HepG2 (cell line): ENCODE data around the gene YY1. TPM values are rescaled to one million over a fixed set of nuclear protein-coding genes. Genes with fewer than 3 reads are reported as not detected.

ENCODE experiments used
- ATAC-seq: fragments of 200-7000 bp; cut with Tn5 transposase; 3 replicates; pipeline ENCODE4 v1.9.1; 2020; ENCODE audit warnings: mild to moderate bottlenecking, moderate library complexity
- BruUV-seq: library from RNA; stranded (reverse); fragments of 400-500 nt; replicated peaks from 2 replicates; lab custom pipeline; 2021; lab: Mats Ljungman, UMichigan
- CTCF ChIA-PET: fragments of 300-600 bp; formaldehyde crosslinking; extraction: SDS; loops from one replicate; lab custom pipeline; 2021; ENCODE audit warnings: low total read pairs, inconsistent platforms, low intra/inter-chr PET ratio; lab: Yijun Ruan, JAX
- POLR2A ChIA-PET: fragments of 350-600 bp; sonication (Branson Sonifier 250); formaldehyde crosslinking; loops from one replicate; lab custom pipeline; 2020; ENCODE audit warnings: antibody characterized with exemption, inconsistent platforms; lab: Yijun Ruan, JAX
- DNase-seq: peaks from one replicate; pipeline ENCODE4 v3.0.0-alpha.2; 2015; ENCODE audit warnings: low spot score
- FAIRE-seq: peaks from 3 replicates; lab custom pipeline; 2011; peaks lifted over from hg19 to GRCh38; lab: Jason Lieb, UNC
- H2AFZ ChIP-seq: one replicate; pipeline ENCODE4 v1.6.1; 2011; ENCODE audit warnings: low read length, inconsistent platforms
- H3K27ac ChIP-seq: fragments of 300-600 bp; 3 replicates; pipeline ENCODE4 v1.8.0; 2011; ENCODE audit warnings: mixed run types, mild to moderate bottlenecking, mixed read lengths, low read length, inconsistent platforms; ENCODE audit not compliant: insufficient read depth; ENCODE audit errors: extremely low read length
- H3K27me3 ChIP-seq, 2 experiments: fragments of 200-600 bp in 1 of 2; 2 replicates in 1 of 2; 3 replicates in 1 of 2; pipeline versions ENCODE4 v1.6.0 to v1.8.0; 2011; ENCODE audit warnings: low read length in 2 of 2, mild to moderate bottlenecking in 2 of 2, moderate library complexity in 2 of 2, inconsistent platforms in 1 of 2; ENCODE audit not compliant: insufficient read depth in 2 of 2, control insufficient read depth in 1 of 2
- H3K36me3 ChIP-seq, 2 experiments: fragments of 200-600 bp in 1 of 2; replicated peaks in 1 of 2; 2 replicates in 1 of 2; 3 replicates in 1 of 2; pipeline versions ENCODE4 v1.5.1 to v1.8.0; 2011; ENCODE audit warnings: low read length in 2 of 2, inconsistent platforms in 1 of 2; ENCODE audit not compliant: insufficient read depth in 2 of 2, control insufficient read depth in 1 of 2
- H3K4me1 ChIP-seq: 2 replicates; pipeline ENCODE4 v1.5.1; 2012; ENCODE audit warnings: low read length, inconsistent platforms; ENCODE audit not compliant: insufficient read depth
- H3K4me2 ChIP-seq: 2 replicates; pipeline ENCODE4 v1.6.0; 2011; ENCODE audit warnings: low read depth, low read length, inconsistent platforms
- H3K4me3 ChIP-seq, 3 experiments: fragments of 200-600 bp in 1 of 3; sonication (generic), shearing (Covaris generic) in 1 of 3; replicated peaks in 1 of 3; 2 replicates each; pipeline ENCODE4 v1.5.1; 2011 to 2016; ENCODE audit warnings: low read length in 3 of 3, inconsistent platforms in 2 of 3, low read depth in 2 of 3, mild to moderate bottlenecking in 2 of 3, control low read depth in 1 of 3, mixed read lengths in 1 of 3; ENCODE audit not compliant: insufficient read depth in 1 of 3
- H3K79me2 ChIP-seq: one replicate; pipeline ENCODE4 v1.6.1; 2011; ENCODE audit warnings: low read length, inconsistent platforms; ENCODE audit not compliant: insufficient read depth
- H3K9ac ChIP-seq: 2 replicates; pipeline ENCODE4 v1.6.0; 2011; ENCODE audit warnings: mild to moderate bottlenecking, low read depth, low read length, inconsistent platforms; ENCODE audit not compliant: insufficient read depth
- H3K9me3 ChIP-seq: 2 replicates; pipeline ENCODE4 v1.5.1; 2012; ENCODE audit warnings: mild to moderate bottlenecking, low read length
- H4K20me1 ChIP-seq: 2 replicates; pipeline ENCODE4 v1.6.0; 2011; ENCODE audit warnings: inconsistent platforms, mild to moderate bottlenecking, low read length, moderate library complexity; ENCODE audit not compliant: insufficient read depth
- CC2D1A ChIP-seq: sonication (generic); formaldehyde crosslinking; IDR thresholded peaks from 2 replicates; pipeline ENCODE4 v1.8.1; 2023; ENCODE audit warnings: mild to moderate bottlenecking, missing genetic modification reagents
- KDM5B ChIP-seq: sonication (generic); formaldehyde crosslinking; IDR thresholded peaks from 2 replicates; pipeline ENCODE4 v1.4.0; 2020; ENCODE audit warnings: missing genetic modification reagents, mild to moderate bottlenecking, borderline replicate concordance
- PITX1 ChIP-seq: sonication (generic); formaldehyde crosslinking; IDR thresholded peaks from 2 replicates; pipeline ENCODE4 v1.5.1; 2020; ENCODE audit warnings: mild to moderate bottlenecking, missing genetic modification reagents
- RARG ChIP-seq: sonication (generic); formaldehyde crosslinking; IDR thresholded peaks from 2 replicates; pipeline ENCODE4 v1.4.0; 2020; ENCODE audit warnings: low read depth, mild to moderate bottlenecking, missing genetic modification reagents
- RFX5 ChIP-seq: IDR thresholded peaks from 2 replicates; pipeline ENCODE4 v1.6.1; 2011; ENCODE audit warnings: low read depth, low read length, improper control_type of control experiment
- SIN3A ChIP-seq: IDR thresholded peaks from 2 replicates; pipeline ENCODE4 v1.6.1; 2011; ENCODE audit warnings: low read depth, mild to moderate bottlenecking, control low read depth, low read length, borderline replicate concordance
- SUZ12 ChIP-seq: fragments of 150-350 bp; IDR thresholded peaks from 2 replicates; pipeline ENCODE4 v1.6.1; 2014; ENCODE audit warnings: low read depth, low read length
- TEAD2 ChIP-seq: sonication (generic); formaldehyde crosslinking; IDR thresholded peaks from 2 replicates; pipeline ENCODE4 v1.9.0; 2021; ENCODE audit warnings: missing genetic modification reagents
- ZNF24 ChIP-seq: fragments of 450-650 bp; IDR thresholded peaks from 2 replicates; pipeline ENCODE4 v1.6.1; 2017; ENCODE audit warnings: antibody characterized with exemption, mild to moderate bottlenecking
- ZNF496 ChIP-seq: sonication (generic); formaldehyde crosslinking; IDR thresholded peaks from 2 replicates; pipeline ENCODE4 v1.8.1; 2023; ENCODE audit warnings: mild to moderate bottlenecking, moderate library complexity, missing genetic modification reagents; ENCODE audit not compliant: insufficient replicate concordance
- ZNF570 ChIP-seq: sonication (generic); formaldehyde crosslinking; IDR thresholded peaks from 2 replicates; pipeline ENCODE4 v1.4.0; 2020; ENCODE audit warnings: mild to moderate bottlenecking, missing genetic modification reagents, borderline replicate concordance
- WGBS: methylation state at CpG from one replicate; pipeline ENCODE4 v1.1.6; 2017; ENCODE audit warnings: low lambda C conversion rate; 5-methylcytosine and 5-hydroxymethylcytosine counted together
- in situ Hi-C: cut with HindIII; loops from 2 replicates; pipeline ENCODE4 v1.10.0; 2017; ENCODE audit warnings: low pct_unique_long_range_greater_than_20kb; ENCODE audit not compliant: extremely low pct_ligation_motif_present
- intact Hi-C: fragments of 100-400 bp; cut with micrococcal nuclease; formaldehyde crosslinking; loops from one replicate; pipeline ENCODE4 v1.10.0; 2022; ENCODE audit not compliant: unreplicated experiment
- polyA plus RNA-seq, 8 experiments: library from polyadenylated mRNA; depleted of rRNA in 3 of 8; stranded (reverse) in 7 of 8; unstranded in 1 of 8; fragments of >200 nt; fragmentation: Illumina TruSeq in 4 of 8; extraction: Trizol in 4 of 8; gene quantifications; 2 replicates each; pipeline versions ENCODE4 v1.2.1 to v1.2.3, GENCODE V29; 2011 to 2016; ENCODE audit warnings: low read depth in 4 of 8, missing spikeins in 1 of 8, mixed read lengths in 1 of 8; ENCODE audit not compliant: insufficient read depth in 1 of 8
- total RNA-seq, 5 experiments: library from RNA; depleted of rRNA; stranded (reverse); fragments of >200 nt; fragmentation: Illumina TruSeq; extraction: Trizol; gene quantifications; 2 replicates each; pipeline ENCODE4 v1.2.3, GENCODE V29; 2016; ENCODE audit warnings: low read depth in 1 of 5
- TF ChIP-seq, protein P1 (sequence below): fragments of 450-650 bp; IDR thresholded peaks from 2 replicates; pipeline ENCODE4 v1.6.1; 2016
- TF ChIP-seq, protein P2 (sequence below): sonication (generic); formaldehyde crosslinking; IDR thresholded peaks from 2 replicates; pipeline ENCODE4 v1.9.0; 2021; ENCODE audit warnings: missing genetic modification reagents, borderline replicate concordance

The YY1 gene
- total and polyA plus RNA-seq, 2 of the 13 experiments (the other 11 are each of a cell fraction or from before 2014, with no cell fraction given): 29.4 to 68.1 TPM

DNA sequence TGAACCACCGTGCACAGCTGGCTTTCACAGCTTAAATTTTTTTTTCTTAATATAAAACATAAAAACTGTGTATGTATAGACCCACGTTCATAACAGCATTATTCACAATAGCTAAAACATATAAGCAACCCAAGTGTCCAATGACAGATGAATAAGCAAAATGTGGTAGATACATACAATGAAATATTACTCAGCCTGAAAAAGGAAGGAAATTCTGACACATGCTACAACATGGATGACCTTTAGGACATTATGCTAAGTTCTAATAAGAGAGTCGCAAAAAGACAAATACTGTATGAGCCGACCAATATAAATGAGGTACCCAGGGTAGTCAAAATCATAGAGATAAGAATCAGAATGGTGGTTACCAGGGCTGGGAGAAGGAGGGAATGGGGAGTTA is 13.8 kb upstream of the YY1 start:
- Histone ChIP-seq H3K4me2 (no peak overlapping the region), H3K79me2 (peaks cover 43% of the 10 kb centered on the region), H3K9me3 (no peaks in the 10 kb centered on the region), H3K4me3 (no peak overlapping the region), H4K20me1 (no peaks in the 10 kb centered on the region), H2AFZ (no peak overlapping the region), H3K4me1 (peaks cover 36% of the 10 kb centered on the region), H3K9ac (no peak overlapping the region), H3K27me3 (no peaks in the 10 kb centered on the region; a peak in 1 of 5 replicates), H3K27ac (no peak overlapping the region), H3K36me3 (no peaks in the 10 kb centered on the region; a peak in 1 of 5 replicates)
- ChIA-PET CTCF (no interaction called here), POLR2A (interaction anchor here (1.1 to 5.1 kb wide), 4 partner anchors 10 to 32 kb away, joined by 4 to 64 read pairs (median 46); no protein-coding TSS in a partner anchor)
- DNase-seq (no peak), FAIRE-seq (no peak), ATAC-seq (no peak)
- 95% methylated on average over 4 of the region's 4 CpGs for WGBS
- BruUV-seq: no TSS peak
- TF ChIP-seq, protein P1, sequence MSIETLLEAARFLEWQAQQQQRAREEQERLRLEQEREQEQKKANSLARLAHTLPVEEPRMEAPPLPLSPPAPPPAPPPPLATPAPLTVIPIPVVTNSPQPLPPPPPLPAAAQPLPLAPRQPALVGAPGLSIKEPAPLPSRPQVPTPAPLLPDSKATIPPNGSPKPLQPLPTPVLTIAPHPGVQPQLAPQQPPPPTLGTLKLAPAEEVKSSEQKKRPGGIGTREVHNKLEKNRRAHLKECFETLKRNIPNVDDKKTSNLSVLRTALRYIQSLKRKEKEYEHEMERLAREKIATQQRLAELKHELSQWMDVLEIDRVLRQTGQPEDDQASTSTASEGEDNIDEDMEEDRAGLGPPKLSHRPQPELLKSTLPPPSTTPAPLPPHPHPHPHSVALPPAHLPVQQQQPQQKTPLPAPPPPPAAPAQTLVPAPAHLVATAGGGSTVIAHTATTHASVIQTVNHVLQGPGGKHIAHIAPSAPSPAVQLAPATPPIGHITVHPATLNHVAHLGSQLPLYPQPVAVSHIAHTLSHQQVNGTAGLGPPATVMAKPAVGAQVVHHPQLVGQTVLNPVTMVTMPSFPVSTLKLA: no peak
- TF ChIP-seq ZNF496: no peak
- TF ChIP-seq SUZ12: no peak
- TF ChIP-seq, protein P2, sequence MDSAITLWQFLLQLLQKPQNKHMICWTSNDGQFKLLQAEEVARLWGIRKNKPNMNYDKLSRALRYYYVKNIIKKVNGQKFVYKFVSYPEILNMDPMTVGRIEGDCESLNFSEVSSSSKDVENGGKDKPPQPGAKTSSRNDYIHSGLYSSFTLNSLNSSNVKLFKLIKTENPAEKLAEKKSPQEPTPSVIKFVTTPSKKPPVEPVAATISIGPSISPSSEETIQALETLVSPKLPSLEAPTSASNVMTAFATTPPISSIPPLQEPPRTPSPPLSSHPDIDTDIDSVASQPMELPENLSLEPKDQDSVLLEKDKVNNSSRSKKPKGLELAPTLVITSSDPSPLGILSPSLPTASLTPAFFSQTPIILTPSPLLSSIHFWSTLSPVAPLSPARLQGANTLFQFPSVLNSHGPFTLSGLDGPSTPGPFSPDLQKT (CRISPR knock-in tag): no peak
- no peak for TF ChIP-seq ZNF24
- no peak for TF ChIP-seq RARG
- TF ChIP-seq KDM5B (CRISPR knock-in tag): no peak
- no peak for TF ChIP-seq TEAD2 (CRISPR knock-in tag)
- no peak for TF ChIP-seq CC2D1A (CRISPR knock-in tag)
- no peak for TF ChIP-seq ZNF570 (CRISPR knock-in tag)
- no peak for TF ChIP-seq SIN3A
- no peak for TF ChIP-seq RFX5
- no peak for TF ChIP-seq PITX1
- intact Hi-C loops: no loop called here
- in situ Hi-C loops: no loop called here
